Bronchial epithelial cell (primary cell): Measurements from ENCODE around the gene TMCC3. TPM values are rescaled to one million over a fixed set of nuclear protein-coding genes. Genes with fewer than 3 reads are reported as not detected.

Experiments
- DNase-seq: peaks from one replicate; pipeline ENCODE4 v3.0.0-alpha.2; 2010; ENCODE audit warnings: low read depth
- FAIRE-seq: peaks from 2 replicates; lab custom pipeline; 2011; peaks lifted over from hg19 to GRCh38; lab: Jason Lieb, UNC
- H3K27me3 ChIP-seq: 2 replicates; pipeline ENCODE4 v1.5.1; 2011; ENCODE audit warnings: low read length; ENCODE audit not compliant: control insufficient read depth, insufficient read depth
- H3K36me3 ChIP-seq: 2 replicates; pipeline ENCODE4 v1.5.1; 2011; ENCODE audit warnings: low read length; ENCODE audit not compliant: control insufficient read depth, insufficient read depth
- H3K4me3 ChIP-seq: 2 replicates; pipeline ENCODE4 v1.5.1; 2011; ENCODE audit warnings: mild to moderate bottlenecking, low read depth, low read length, control low read depth
- CTCF ChIP-seq: IDR thresholded peaks from 2 replicates; pipeline ENCODE4 v1.5.1; 2011; ENCODE audit warnings: mild to moderate bottlenecking, moderate library complexity, low read length, control low read depth, inconsistent platforms; ENCODE audit not compliant: insufficient read depth, severe bottlenecking
- total RNA-seq: library from RNA; depleted of rRNA; stranded (reverse); fragments of >200 nt; gene quantifications from 2 replicates; pipeline ENCODE4 v1.2.1, GENCODE V29; 2014

The TMCC3 gene
- total RNA-seq, 1 donor from 2014 or later = 5.8 TPM

- DNase-seq (peak; percentile 59), FAIRE-seq (no peak)
These were observed 27.0 kb downstream of the TMCC3 start for GRCh38 chr12:94623161-94623920.

DNA sequence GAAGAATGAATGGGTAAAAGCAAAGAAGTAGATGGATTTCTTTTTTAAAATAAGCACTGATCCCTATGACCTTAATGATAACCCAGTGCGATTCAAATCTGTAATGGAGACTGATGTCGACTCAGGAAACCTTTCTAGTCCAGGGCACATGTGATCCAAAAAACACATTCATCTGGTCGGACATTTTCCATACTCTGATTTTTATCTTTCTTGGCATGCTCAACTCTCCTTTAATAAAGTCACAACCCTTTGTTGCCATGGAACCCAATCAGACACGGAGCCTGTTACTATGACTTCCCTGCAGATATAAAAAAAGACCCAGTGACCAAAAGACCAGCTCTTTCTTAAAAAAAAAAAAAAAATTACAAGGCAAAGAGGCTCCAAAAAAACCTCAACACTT lies 27.9 kb downstream of the TMCC3 start:
- FAIRE-seq = no peak

More at GRCh38 chr12:94623161-94623920, 27.0 kb downstream of the TMCC3 start:
- Histone ChIP-seq H3K27me3 (no peaks in the 10 kb centered on the region), H3K36me3 (no peaks in the 10 kb centered on the region), H3K4me3 (no peak overlapping the region)
- no peak for TF ChIP-seq CTCF

GRCh38 chr12:94621662-94622359 lies 28.5 kb downstream of the TMCC3 start:
- no peaks in the 10 kb centered on the region for H3K36me3 ChIP-seq
- TF ChIP-seq CTCF = no peak
- H3K4me3 ChIP-seq = peak overlapping the region; percentile 40
- no peak for FAIRE-seq
- DNase-seq = peak; percentile 100
- H3K27me3 ChIP-seq = no peaks in the 10 kb centered on the region

More for the DNA sequence above, 27.9 kb downstream of the TMCC3 start:
- no peaks in the 10 kb centered on the region for H3K36me3 ChIP-seq
- no peak for TF ChIP-seq CTCF
- DNase-seq = peak; percentile 61
- no peaks in the 10 kb centered on the region for H3K27me3 ChIP-seq
- no peak overlapping the region for H3K4me3 ChIP-seq

DNA sequence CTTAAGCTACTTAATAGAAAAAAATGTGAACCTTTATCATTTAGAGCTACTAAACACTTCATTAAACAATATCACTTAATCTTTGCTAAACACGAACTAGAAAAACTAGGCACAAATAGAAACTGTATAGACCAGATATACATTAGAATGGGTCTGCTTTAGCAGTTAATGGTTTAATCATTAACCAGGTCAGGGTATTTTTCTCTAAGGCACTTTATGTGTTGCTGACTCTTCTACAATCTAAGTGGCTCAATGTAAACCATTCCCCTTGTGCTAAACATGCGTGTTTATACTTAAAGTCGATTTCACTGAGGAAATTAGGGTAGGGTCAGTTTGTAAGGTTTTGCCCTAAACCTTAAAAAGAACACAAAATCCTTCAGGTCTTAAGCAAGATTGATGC lies 29.7 kb downstream of the TMCC3 start:
- DNase-seq = no peak
- Histone ChIP-seq H3K4me3 (no peak overlapping the region), H3K36me3 (no peaks in the 10 kb centered on the region), H3K27me3 (no peaks in the 10 kb centered on the region)
- FAIRE-seq = no peak
- TF ChIP-seq CTCF = no peak

- FAIRE-seq = peak; percentile 86
- Histone ChIP-seq H3K36me3 (no peaks in the 10 kb centered on the region), H3K4me3 (no peak overlapping the region), H3K27me3 (no peaks in the 10 kb centered on the region)
- peak; percentile 100 for DNase-seq
- no peak for TF ChIP-seq CTCF
These were observed 31.2 kb downstream of the TMCC3 start for GRCh38 chr12:94618995-94619695.
